GM20000 (cell line): ENCODE measurements around the gene TXNDC17.
"Not testable (repeated sequence)": the region's sequence is repeated elsewhere in the genome, so short reads cannot be mapped to it uniquely, and the experiment has no call there.

Source experiments
- DNase-seq: peaks from one replicate; pipeline ENCODE4 v3.0.0; 2012; ENCODE audit warnings: low spot score
- TF ChIP-seq, protein P1 (sequence below): IDR thresholded peaks from 2 replicates; pipeline ENCODE4 v1.5.1; 2012; ENCODE audit warnings: mild to moderate bottlenecking, control low read depth; ENCODE audit errors: extremely low read depth, missing control alignments

TXNDC17 gene

DNA sequence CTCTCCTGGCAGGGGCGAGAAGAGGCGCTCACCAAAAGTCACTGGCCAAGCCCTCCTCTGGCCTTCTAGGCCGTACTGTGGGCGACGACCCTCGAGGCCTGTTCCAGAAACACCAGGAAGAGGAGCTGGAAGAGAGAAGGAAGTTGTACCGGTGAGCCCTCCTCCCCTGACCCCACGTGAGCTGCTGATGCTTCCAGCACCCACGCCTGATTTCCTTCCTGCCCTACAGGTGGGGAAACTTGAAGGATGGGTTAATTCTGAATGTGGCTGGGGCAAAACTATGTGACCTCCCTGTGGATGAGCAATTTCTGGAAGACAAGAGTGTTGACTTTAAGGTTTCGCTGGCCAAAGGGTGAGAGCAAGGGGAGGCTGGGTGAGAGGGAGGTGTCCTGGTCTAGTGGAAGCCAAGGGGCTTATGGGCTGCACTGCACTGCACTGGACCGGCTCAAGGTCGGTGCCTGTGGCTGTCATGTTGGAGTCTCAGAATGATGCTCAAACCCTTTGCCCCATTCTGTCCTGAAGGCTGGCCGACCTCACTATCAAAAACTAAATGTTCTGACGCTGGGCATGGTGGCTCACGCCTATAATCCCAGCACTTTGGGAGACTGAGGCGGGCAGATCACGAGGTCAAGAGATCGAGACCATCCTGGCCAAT is 16.9 kb downstream of the TXNDC17 start:
- TF ChIP-seq, protein P1, sequence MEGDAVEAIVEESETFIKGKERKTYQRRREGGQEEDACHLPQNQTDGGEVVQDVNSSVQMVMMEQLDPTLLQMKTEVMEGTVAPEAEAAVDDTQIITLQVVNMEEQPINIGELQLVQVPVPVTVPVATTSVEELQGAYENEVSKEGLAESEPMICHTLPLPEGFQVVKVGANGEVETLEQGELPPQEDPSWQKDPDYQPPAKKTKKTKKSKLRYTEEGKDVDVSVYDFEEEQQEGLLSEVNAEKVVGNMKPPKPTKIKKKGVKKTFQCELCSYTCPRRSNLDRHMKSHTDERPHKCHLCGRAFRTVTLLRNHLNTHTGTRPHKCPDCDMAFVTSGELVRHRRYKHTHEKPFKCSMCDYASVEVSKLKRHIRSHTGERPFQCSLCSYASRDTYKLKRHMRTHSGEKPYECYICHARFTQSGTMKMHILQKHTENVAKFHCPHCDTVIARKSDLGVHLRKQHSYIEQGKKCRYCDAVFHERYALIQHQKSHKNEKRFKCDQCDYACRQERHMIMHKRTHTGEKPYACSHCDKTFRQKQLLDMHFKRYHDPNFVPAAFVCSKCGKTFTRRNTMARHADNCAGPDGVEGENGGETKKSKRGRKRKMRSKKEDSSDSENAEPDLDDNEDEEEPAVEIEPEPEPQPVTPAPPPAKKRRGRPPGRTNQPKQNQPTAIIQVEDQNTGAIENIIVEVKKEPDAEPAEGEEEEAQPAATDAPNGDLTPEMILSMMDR, result no peak
- DNase-seq, result no peak

DNA sequence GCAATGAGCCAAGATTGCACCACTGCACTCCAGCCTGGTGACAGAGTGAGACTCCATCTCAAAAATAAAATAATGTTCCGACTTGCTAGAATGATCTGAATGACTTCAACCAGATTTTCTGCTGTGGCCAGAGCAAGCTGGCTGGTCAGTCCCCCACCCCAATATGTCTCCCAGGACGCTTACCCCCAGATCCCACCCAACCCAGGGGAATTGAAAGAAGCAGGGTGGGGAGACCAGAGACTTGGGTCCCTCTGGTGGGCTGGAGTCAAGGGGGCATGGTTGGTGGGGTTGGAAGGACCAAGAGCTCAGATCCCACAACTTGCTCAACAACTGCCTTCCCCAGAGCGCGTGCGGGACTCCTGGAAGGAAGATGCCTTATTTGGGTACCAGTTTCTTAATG is 17.6 kb downstream of the TXNDC17 start:
- not testable (repeated sequence) for DNase-seq

DNA sequence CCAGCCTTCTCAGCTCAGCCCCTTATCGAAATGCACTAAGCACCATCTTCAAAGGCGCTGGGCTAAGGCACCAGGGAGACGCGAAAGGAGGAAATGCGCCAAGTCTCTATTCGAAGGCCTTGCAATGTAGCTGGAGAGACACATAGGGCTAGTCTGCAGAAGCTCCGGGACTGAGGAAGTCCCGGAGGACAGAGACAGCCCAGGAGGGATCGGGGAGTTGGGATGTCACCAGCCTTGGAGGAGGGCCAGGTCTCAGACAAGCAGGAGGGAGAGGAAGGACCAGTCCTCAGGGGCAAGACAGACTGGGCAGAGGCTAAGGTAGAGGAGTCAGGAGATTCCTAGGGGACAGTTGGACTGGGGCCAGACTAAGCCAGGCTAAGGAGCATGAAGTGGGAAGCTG is 19.2 kb downstream of the TXNDC17 start:
- TF ChIP-seq, protein P1, result no peak
- no peak for DNase-seq

DNA sequence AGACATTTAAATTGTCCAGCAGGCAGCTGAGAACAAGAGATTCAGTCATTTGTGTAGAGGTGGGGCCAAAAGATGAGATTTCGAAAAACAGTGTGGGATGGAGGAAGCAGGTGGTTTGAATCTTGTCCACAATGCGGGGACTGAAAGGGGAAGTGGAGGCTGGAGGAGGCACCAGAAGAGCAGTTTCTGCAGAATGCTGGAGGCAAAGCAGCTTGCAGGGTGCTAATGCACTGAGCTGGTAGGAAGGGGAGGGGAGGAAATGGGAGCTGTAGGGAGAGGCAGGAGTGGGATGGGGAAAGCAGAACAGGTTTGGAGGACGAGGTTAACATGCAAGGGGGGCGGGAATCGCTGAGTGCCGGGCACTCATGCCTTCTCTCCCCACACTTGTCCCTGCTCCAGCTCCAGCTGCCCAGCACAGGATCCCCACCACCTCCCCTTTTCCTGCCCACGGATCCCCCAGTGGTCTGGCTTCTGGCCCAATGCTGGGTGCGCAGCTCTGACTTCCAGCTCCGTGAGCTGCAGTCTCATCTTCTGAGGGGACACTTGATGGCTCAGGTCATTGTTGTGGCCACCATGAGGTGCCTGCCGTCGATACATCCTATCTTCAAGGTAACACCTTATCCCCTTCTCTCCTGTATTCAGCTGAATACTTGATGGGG is 20.1 kb downstream of the TXNDC17 start:
- peak; percentile 74 for DNase-seq
- TF ChIP-seq, protein P1, result no peak

DNA sequence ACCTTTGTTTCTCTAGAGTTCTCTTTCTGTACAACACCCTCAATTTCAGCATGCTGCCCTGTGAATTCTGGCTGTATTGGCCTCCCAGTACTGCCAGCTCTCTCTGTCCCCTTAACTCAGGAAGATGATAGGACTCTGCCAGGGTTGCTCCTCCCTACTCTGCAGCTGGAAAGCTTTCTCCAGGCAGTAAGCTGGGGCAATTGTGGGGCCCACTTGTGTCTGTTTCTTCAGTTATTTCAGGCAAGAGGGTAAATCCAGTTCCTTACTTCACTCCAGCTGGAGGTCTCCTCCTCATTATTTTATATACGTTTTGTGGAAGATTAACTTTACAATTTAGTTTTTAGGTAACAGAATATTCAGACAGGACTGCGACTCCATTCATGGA is 20.6 kb downstream of the TXNDC17 start:
- TF ChIP-seq, protein P1, result no peak
- DNase-seq, result no peak

DNA sequence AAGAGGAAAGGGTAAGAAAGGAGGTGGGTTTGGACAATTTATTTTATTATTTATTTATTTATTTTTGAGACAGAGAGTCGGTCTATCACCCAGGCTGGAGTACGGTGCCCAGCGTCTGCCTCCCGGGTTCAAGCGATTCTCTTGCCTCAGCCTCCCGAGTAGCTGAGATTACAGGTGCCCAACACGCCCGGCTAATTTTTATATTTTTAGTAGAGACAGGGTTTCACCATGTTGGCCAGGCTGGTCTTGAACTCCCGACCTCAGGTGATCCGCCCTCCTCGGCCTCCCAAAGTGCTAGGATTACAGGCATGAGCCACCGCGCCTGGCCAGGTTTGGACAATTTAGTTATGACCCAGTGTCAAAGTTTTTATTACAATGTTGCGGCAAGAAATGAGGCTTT is 22.3 kb downstream of the TXNDC17 start:
- DNase-seq, result not testable (repeated sequence)

DNA sequence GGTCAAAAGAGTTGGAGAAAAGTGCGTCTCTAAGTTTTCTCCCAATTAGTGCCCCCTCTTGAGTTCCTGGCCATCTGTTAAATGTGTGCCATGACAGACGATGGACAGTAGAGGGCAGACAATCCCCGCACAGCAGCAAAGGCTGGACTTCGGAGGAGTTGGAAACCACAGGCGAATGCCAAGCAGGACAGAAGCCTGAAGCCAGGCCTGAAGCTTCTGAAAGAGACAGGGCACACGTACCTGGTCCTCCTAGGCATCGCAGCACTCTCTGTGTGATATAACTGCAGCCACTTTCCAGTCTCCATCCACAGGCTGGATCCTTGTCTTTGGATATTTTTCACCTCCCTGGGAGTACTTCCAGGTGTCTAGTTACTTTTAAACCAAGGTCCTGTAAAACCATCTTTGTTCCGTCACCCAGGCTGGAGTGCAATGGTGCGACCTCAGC is 25.2 kb downstream of the TXNDC17 start:
- TF ChIP-seq, protein P1, result peak; percentile 89
- peak; percentile 79 for DNase-seq

DNA sequence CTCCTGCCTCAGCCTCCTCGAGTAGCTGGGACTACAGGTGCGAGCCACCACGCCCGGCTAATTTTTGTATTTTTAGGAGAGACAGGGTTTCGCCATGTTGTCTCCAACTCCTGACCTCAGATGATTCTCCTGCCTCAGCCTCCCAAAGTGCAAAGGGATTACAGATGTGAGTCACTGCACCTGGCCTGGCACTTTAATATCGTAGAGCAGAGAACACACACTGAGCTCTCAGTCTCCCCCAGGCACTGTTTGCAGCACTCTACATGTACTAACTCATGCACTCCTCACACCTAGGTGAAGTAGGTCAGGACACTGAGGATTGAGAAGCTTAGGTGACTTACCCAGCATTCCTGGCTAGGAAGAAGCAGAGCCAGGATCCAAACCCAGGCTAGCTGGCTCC is 25.7 kb downstream of the TXNDC17 start:
- TF ChIP-seq, protein P1, result no peak
- no peak for DNase-seq
